Measurements from ENCODE around the gene THOC3. TPM values are rescaled to one million over a fixed set of nuclear protein-coding genes. Genes with fewer than 3 reads are reported as not detected.
A peak's percentile ranks its signal among the peaks of the same experiment; 100 is the strongest.
"Not testable (repeated sequence)": the region's sequence is repeated elsewhere in the genome, so short reads cannot be mapped to it uniquely, and the experiment has no call there.

The THOC3 gene
- total RNA-seq: 60.7 and 99.9 TPM in 2 replicates

GRCh38 chr5:175967471-175968372 lies at the start of gene THOC3:
Gene THOC3, minus strand, starts transcription at chr5:175968315. Its CDS starts 107 bp downstream, at chr5:175968208.
- peak; percentile 3 for DNase-seq (ENCODE audit: low read depth, low spot score)

DNA sequence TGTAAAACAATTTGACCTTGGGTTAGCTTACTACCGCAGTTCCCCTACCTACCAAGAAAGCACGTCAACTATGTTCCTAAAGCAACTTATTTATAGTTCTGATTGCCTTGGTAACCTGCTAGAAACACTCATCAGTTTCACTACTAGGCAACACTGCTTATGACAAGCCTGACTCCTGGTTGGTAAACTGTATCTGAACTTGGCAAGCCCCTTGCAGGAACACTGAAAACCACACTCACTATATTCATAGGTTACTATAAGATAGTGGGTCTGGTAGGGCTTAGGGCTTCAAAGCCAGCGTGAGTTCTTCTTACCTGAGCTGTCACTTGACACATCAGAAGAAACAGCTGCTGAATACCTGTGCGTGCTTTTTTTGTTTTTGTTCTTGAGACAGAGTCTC lies 49.2 kb upstream of the THOC3 start:
- not testable (repeated sequence) for DNase-seq (ENCODE audit: low read depth, low spot score)

- DNase-seq (ENCODE audit: low read depth, low spot score): not testable (repeated sequence)
Measured at GRCh38 chr5:176014360-176014759, 46.2 kb upstream of the THOC3 start.

GRCh38 chr5:176011088-176011487 lies 43.0 kb upstream of the THOC3 start:
- DNase-seq (ENCODE audit: low read depth, low spot score): not testable (repeated sequence)

DNA sequence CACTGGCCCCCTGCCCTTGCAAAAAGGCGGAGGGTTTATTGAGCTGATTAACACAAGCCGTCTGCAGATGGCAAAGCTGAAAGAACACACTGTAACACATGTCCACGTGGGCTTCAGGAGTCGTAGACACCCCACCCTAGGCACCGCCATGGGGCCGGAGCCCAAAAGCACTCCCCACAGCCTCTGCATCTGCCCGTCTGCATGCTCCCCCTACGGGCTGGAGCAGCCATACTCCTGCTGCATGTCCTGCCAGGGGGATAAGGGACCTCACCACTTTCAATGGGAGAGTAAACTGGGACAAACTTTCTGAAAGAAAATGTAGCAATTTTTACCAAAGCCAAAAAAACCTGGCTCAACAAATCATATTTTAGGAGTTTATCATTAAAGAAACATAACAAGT lies 42.1 kb upstream of the THOC3 start:
- not testable (repeated sequence) for DNase-seq (ENCODE audit: low read depth, low spot score)

- DNase-seq (ENCODE audit: low read depth, low spot score): not testable (repeated sequence)
Measured at GRCh38 chr5:176007220-176007619, 39.1 kb upstream of the THOC3 start.

- not testable (repeated sequence) for DNase-seq (ENCODE audit: low read depth, low spot score)
Measured at GRCh38 chr5:176006819-176007218, 38.7 kb upstream of the THOC3 start.

DNA sequence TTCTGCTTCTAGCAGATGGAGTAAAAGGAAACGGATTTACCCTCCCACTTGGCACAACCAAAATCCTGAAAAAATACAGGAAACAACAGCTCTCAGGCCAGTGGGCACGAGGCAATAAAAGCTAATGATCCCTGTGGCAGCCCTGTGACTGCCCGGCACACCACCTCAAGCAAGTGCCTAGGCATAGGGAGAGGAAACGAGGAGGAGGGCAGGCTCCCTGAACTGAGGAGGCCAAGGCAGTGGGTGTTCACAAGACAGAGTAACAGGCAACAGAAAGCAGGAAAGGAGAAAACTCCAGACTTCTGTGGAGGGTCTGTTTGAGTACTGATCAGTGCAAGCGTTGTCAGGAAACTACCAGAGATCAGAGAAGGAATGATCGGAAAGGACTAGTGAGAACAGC lies 29.9 kb upstream of the THOC3 start:
- not testable (repeated sequence) for DNase-seq (ENCODE audit: low read depth, low spot score)

DNA sequence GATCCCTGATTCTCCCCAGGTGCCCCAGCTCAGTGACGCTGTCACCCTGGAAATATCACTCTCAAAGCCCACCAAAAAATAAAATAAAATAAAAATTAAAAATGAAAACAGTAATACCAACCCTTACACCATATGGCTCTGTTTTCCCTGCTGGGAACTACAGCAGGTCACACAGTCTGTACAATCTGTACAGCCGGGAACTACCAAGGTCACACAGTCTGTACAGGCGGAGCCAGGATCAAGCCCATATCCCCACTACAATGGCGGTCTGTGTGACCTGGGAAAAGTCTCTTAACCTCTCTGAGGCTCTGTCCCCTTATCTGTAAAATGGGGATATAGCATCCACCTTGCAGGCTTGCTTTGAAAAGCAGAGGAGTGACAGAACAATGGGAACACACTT lies 29.4 kb upstream of the THOC3 start:
- DNase-seq (ENCODE audit: low read depth, low spot score): not testable (repeated sequence)

DNA sequence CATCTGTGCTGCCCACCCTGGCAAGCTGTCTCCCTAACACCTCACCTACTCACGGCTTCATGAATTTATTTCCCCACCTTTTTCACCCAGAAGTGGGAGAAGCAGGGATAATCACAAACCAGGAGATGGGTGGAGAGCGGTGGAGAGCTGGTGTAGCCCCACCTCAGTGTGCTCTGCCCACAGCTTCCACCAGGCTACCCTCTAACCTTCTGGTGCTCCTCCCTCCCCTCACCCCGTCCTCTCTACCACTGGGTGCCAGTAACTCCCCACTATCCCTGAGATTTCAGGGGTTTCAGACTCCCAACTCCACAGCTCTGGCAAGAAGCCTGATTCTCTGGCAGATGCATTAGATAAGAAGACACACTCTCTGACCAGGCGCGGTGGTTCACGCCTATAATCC lies 28.7 kb upstream of the THOC3 start:
- DNase-seq (ENCODE audit: low read depth, low spot score): not testable (repeated sequence)

- not testable (repeated sequence) for DNase-seq (ENCODE audit: low read depth, low spot score)
Measured at GRCh38 chr5:175995506-175995905, 27.4 kb upstream of the THOC3 start.

DNA sequence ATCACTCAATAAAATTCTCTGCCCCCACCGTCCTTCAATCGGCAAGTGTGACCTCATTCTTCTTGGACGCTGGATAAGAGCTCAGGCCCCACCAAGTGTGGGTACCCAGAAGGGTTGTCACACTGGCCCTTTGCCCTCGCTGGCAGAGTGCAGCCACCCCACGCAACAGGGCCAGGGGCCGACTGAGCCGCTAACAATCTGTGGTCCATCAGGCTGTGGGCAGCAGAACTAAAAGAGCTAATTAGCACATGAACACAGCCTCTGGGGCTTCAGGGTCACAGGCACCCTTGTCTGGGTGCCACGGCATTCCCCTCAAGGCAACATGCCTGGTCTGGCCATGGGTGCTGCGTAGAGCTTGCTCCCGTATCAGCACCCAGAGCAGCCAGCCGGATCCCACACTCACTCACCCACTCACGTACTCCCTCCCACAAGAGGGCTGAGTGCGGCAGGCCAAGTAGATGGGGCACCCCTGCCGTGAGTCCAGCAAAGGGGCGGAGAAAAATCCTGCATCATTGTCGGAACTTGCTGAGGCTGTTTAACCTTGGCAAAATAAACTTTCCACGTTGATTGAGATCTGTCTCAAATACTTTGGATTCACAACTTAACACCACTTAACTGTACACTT lies 11.4 kb upstream of the THOC3 start:
- not testable (repeated sequence) for DNase-seq (ENCODE audit: low read depth, low spot score)

GRCh38 chr5:175968381-175968780 lies 266 bp upstream of the THOC3 start:
- DNase-seq (ENCODE audit: low read depth, low spot score): not testable (repeated sequence)

GRCh38 chr5:175962329-175962728 lies 5.8 kb downstream of the THOC3 start:
- not testable (repeated sequence) for DNase-seq (ENCODE audit: low read depth, low spot score)

GRCh38 chr5:175960228-175960627 lies 7.9 kb downstream of the THOC3 start:
- DNase-seq (ENCODE audit: low read depth, low spot score): not testable (repeated sequence)

DNA sequence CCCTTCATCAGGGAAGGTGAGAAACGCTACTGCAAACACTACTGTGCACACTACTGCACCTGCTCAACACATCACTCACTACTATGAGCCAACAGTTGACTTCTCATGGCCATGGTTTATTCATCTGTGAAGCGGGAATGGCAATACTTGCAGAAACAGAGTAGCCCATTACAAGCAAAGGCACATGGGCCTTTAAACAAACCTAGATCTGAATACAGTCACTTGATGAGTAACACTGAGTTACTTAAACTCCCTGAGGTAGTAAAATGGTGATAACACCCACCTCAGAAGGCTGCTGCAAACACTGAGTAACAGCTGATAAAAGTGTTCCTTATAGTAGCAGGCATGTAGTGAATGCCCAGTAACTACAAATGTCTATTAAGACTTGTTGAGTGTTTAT lies 9.6 kb downstream of the THOC3 start:
- DNase-seq (ENCODE audit: low read depth, low spot score): not testable (repeated sequence)

DNA sequence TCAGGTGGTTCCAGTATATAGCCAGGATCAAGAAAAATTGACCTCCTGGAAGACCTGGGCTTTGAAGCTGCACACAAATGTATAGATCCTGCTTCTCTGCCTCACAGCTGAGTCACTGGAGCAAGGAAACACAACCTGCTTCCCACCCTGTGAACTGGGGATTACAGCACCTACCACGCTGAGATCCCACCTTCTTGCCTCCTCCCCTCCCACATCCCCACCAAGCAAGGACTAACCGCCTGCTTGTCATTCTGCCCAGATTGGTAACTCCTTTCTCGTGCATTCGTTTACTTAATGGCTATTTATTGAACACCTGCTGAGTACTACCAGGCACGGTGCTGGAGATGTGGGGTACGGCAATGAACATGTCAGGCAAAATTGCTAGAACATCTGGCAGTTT lies 14.0 kb downstream of the THOC3 start:
- DNase-seq (ENCODE audit: low read depth, low spot score): not testable (repeated sequence)

DNA sequence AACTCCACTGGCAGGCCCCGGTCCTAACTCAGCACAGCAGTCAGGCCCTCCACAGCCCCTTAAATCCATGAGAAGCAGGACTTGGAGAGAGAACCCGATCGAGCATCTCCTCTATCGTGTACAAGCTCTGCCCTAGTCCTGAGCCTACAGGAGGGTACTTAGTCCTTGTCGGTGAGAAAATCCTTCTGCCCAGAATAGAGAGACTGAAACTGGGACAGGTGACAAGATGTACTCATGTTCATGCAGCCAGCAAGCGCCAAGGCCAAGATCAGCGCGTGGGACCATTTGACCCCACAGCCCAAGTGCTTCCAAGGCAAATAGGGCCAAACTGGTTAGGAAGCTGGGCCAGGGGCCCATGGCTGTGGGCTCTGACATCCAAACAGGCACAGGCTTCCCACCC lies 15.3 kb downstream of the THOC3 start:
- DNase-seq (ENCODE audit: low read depth, low spot score): not testable (repeated sequence)

- DNase-seq (ENCODE audit: low read depth, low spot score): not testable (repeated sequence)
Measured at GRCh38 chr5:175951339-175951969, 16.7 kb downstream of the THOC3 start.

DNA sequence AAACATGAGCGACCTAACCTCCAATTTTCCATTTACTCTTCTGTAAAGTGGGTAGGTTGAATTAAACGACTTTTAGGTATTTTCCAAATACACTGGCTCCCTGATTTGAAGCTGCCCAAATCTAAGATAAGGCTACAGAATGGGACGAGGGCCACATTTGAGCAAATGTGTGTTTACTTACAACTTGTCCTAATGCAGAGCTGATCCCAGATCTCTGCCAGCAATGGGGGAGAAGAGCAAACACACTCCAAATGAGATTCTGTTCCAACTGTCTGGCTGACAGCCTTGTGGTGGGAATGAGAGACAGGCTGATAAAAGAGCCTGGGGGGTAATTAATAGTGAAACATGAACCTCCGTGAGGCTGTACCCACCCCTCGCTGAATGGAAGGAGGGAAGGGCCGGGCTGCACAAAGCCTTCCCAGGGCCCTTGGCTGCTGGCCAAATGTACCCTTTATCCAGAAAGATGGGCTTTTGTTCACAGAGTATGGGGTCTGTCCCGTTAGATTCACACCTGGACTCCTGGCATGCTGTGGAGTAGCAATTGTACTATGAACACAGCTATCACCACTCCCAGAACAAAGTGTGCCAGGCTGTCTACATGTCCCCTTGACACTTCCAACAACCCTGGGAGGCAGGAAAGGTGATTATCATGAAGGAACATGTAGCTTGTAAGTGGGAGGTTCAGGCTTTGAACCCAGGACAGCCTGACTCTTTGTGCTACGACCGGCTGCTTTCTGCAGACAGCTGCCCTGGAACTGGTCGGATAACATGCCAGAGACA lies 19.6 kb downstream of the THOC3 start:
- not testable (repeated sequence) for DNase-seq (ENCODE audit: low read depth, low spot score)

DNA sequence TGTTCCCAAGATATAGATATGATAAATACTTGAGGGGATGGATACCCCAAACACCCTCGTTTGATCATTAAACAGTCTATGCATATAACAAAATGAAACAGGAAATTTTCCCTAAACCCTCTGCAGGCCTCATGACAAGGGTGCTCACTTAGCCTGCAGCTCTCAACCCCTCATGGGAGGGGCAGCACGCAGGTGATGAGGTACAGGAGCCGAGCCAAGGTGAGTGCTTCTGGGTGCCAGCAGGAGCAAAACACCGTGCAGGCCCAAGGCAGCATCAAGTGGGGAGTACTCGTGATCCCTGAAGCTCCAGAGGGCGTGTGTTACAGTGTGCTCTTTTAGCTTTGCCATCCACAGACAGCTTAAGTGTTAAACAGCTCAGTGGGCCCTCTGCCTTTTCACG lies 24.9 kb downstream of the THOC3 start:
- DNase-seq (ENCODE audit: low read depth, low spot score): not testable (repeated sequence)
